RWPE1 (cell line): Measurements from ENCODE around the gene LMBR1.
A peak's percentile ranks its signal among the peaks of the same experiment; 100 is the strongest.
"Not testable (repeated sequence)": the region's sequence is repeated elsewhere in the genome, so short reads cannot be mapped to it uniquely, and the experiment has no call there.

Source experiments
- CTCF ChIA-PET: fragments of 350-600 bp; sonication (Branson Sonifier 250); formaldehyde crosslinking; extraction: SDS; loops from one replicate; lab custom pipeline; 2021; lab: Yijun Ruan, JAX
- POLR2A ChIA-PET: fragments of 400-600 bp; formaldehyde crosslinking; extraction: SDS; loops from one replicate; lab custom pipeline; 2020; ENCODE audit warnings: antibody characterized with exemption; ENCODE audit not compliant: low non-redundant PET; lab: Yijun Ruan, JAX
- DNase-seq: peaks from one replicate; pipeline ENCODE4 v3.0.0; 2012; ENCODE audit warnings: low spot score
- H3K27ac ChIP-seq: fragments of 450-650 bp; 2 replicates; pipeline ENCODE4 v1.5.1; 2017
- CTCF ChIP-seq: fragments of 450-650 bp; conservative IDR thresholded peaks from 2 replicates; pipeline ENCODE4 v1.5.1; 2017; ENCODE audit warnings: low read depth, mild to moderate bottlenecking

Gene LMBR1

GRCh38 chr7:156920076-156920475 lies 27.1 kb upstream of the LMBR1 start:
- CTCF ChIA-PET = no interaction called here
- POLR2A ChIA-PET = no interaction called here
- no peak for DNase-seq
- no peak for TF ChIP-seq CTCF
- H3K27ac ChIP-seq = no peak overlapping the region

GRCh38 chr7:156919132-156919713 lies 26.2 kb upstream of the LMBR1 start:
- POLR2A ChIA-PET = no interaction called here
- CTCF ChIA-PET = no interaction called here
- no peak for DNase-seq
- TF ChIP-seq CTCF = no peak
- H3K27ac ChIP-seq = no peak overlapping the region

GRCh38 chr7:156918635-156919034 lies 25.7 kb upstream of the LMBR1 start:
- ChIA-PET POLR2A (no interaction called here), CTCF (no interaction called here)
- TF ChIP-seq CTCF = no peak
- H3K27ac ChIP-seq = no peak overlapping the region
- no peak for DNase-seq

GRCh38 chr7:156909574-156910252 lies 16.7 kb upstream of the LMBR1 start:
- CTCF ChIA-PET, H3K27ac ChIP-seq, DNase-seq, POLR2A ChIA-PET: not testable (repeated sequence)

- no peak for DNase-seq
- ChIA-PET POLR2A (no interaction called here), CTCF (no interaction called here)
- no peak for TF ChIP-seq CTCF
- no peak overlapping the region for H3K27ac ChIP-seq
Observed at GRCh38 chr7:156907656-156908055, 14.7 kb upstream of the LMBR1 start.

GRCh38 chr7:156906200-156906649 lies 13.2 kb upstream of the LMBR1 start:
- H3K27ac ChIP-seq = peak overlapping the region; percentile 29; the same call in 1 of the 2 replicates
- ChIA-PET CTCF (interaction anchor here (0.6 kb wide), 1 partner anchor 395 kb away, joined by 3 read pairs; no protein-coding TSS in a partner anchor), POLR2A (no interaction called here)
- DNase-seq = no peak
- TF ChIP-seq CTCF = no peak

- ChIA-PET CTCF (no interaction called here), POLR2A (no interaction called here)
- TF ChIP-seq CTCF = no peak
- peak; percentile 63 for DNase-seq
- H3K27ac ChIP-seq = peak overlapping the region; percentile 71
Observed at GRCh38 chr7:156903232-156903909, 10.4 kb upstream of the LMBR1 start.

- H3K27ac ChIP-seq, POLR2A ChIA-PET, DNase-seq: not testable (repeated sequence)
- CTCF ChIA-PET = interaction anchor here (0.6 kb wide), 1 partner anchor 333 kb away, joined by 4 read pairs; no protein-coding TSS in a partner anchor
Observed at GRCh38 chr7:156900093-156900492, 7.1 kb upstream of the LMBR1 start.
